Measurements from ENCODE around the gene PLEKHA8. TPM values are rescaled to one million over a fixed set of nuclear protein-coding genes. Genes with fewer than 3 reads are reported as not detected.

Gene PLEKHA8
- total RNA-seq, 6 experiments from 2014 or later, result 2.7 to 8.1 (median 4.4) TPM

DNA sequence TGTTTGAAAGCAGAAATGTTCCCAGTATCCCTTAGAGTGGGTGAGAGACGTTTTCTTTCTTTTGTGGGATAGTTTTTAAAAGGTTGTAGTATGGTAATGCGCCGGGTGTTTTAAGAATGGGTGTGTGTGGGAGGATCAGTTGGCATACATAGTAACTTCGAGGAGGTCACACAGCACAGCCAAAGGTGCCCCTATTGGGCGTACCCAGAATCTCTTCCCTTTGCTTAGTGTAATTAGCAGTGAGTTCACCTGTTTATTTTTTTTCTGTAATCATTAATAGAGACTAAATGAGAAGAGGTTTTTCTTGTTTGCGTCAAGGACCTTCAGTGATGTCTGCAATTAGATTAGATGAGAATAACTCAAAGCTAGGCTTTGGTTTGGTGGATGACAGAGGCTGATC, 1.5 kb downstream of the PLEKHA8 start:
- intact Hi-C loops (cut with DNase I), result no loop called here

DNA sequence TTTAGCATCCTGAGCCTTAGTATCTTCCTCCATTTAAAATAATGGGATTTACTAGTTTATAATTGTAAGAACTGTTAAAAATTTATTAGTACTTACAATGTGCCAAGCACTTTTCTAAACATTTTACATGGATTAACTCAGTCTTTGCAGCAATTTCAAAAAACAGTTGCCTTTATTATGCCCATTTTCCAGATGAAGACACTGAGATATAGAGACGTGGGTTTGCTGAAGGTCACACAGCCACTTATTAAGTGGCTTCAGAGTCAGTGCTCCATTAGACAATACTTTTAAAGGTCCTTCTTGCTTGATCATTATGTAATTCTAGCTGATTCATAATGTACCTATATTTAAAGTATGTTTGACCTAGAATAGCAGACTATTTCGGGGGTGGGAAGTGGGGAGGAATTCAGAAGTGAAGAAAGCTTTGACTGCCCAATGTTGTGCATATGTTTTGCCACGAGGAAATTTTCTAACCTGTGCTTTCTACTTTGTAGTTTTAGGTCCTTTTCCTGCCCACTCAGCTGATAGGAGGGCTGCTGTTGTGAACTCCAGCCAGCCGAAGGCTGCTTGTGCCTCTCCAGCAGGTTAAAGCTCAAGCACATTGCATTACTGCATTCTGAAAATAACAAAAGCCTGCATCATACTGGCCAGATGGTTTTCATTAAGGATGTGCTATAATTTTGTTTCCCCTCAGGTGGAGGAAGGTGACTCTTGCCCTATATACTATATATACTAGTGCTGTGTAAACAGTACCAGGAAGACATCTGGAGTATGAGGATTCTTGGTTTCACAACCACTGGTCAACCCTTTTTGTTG, 4.3 kb downstream of the PLEKHA8 start:
- Histone ChIP-seq H3K9me3 (no peaks in the 10 kb centered on the region), H3K4me3 (no peak overlapping the region), H3K27me3 (no peaks in the 10 kb centered on the region), H3K27ac (no peak overlapping the region), H3K36me3 (no peaks in the 10 kb centered on the region), H3K4me1 (peaks cover 0 to 17% (median 5%) of the 10 kb centered on the region in 4 donors)
- WGBS (ENCODE audit: insufficient coverage, low coverage, low lambda C conversion rate, missing lambda C conversion rate), result 53% methylated on average over 4 of the region's 4 CpGs
- DNase-seq (no peak), ATAC-seq (no peak)
- intact Hi-C loops (cut with DNase I), result no loop called here
- no peak for TF ChIP-seq POLR2A (IDR thresholded peaks at IDR 0.05)

More for the DNA sequence above, 1.5 kb downstream of the PLEKHA8 start:
- Histone ChIP-seq H3K4me1 (peaks cover 0 to 30% (median 4%) of the 10 kb centered on the region in 4 donors), H3K36me3 (no peaks in the 10 kb centered on the region), H3K27ac (peak overlapping the region in 1 of 3 donors; percentile 89), H3K27me3 (no peaks in the 10 kb centered on the region), H3K9me3 (no peaks in the 10 kb centered on the region), H3K4me3 (peak overlapping the region; percentile 86 to 94 (median 88))
- 19% methylated on average over 6 of the region's 6 CpGs for WGBS (ENCODE audit: insufficient coverage, low coverage, low lambda C conversion rate, missing lambda C conversion rate)
- peak in 1 of 4 donors; percentile 18 for ATAC-seq
- no peak for TF ChIP-seq CTCF (IDR thresholded peaks at IDR 0.05)
- no peak for TF ChIP-seq POLR2A (IDR thresholded peaks at IDR 0.05)
- DNase-seq, result no peak

DNA sequence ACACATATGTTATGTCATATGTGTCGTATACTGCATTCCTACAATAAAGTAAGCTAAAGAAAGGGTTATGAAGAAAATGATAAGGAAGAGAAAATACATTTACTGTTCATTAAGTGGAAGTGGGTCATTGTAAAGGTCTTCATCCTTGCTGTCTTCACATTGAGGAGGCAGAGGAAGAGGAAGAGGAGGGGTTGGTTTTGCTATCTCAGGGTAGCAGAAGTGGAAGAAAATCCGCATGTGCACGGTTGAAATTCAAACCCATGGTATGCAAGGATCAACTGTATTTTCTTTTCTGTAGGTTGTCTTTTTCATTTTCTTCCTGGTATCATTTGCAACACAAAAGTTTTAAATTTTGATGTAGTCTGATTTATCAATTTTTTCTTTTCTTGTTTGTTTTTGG, 6.3 kb downstream of the PLEKHA8 start:
- DNase-seq (no peak), ATAC-seq (no peak)
- Histone ChIP-seq H3K4me3 (no peak overlapping the region), H3K9me3 (no peaks in the 10 kb centered on the region), H3K27ac (no peak overlapping the region), H3K36me3 (no peaks in the 10 kb centered on the region), H3K4me1 (peaks cover 0 to 10% (median 3%) of the 10 kb centered on the region in 4 donors), H3K27me3 (no peaks in the 10 kb centered on the region)
- 64% methylated on average over 3 of the region's 3 CpGs for WGBS (ENCODE audit: insufficient coverage, low coverage, low lambda C conversion rate, missing lambda C conversion rate)
- no peak for TF ChIP-seq CTCF (IDR thresholded peaks at IDR 0.05)
- TF ChIP-seq POLR2A (IDR thresholded peaks at IDR 0.05), result no peak
- intact Hi-C loops (cut with DNase I), result no loop called here

DNA sequence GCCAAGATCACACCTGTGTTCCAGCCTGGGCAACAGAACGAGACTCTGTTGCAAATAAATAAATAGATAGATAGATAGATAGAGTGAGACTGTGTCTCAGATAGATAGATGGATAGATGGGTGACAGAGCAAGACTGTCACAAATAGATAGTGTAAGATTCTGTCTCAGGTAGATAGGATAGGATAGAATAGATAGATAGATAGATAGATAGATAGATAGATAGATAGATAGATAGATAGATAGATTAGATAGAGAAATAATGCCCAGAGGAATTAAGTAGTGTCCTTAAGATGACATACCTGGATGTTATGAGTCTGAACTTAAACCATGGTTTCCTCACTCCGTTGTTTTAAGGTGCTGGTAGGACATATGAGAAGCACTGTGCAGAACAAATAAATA, 8.0 kb downstream of the PLEKHA8 start:
- H3K27ac ChIP-seq, result no peak overlapping the region
- DNase-seq (no peak), ATAC-seq (no peak)
- intact Hi-C loops (cut with DNase I), result no loop called here
- no peak overlapping the region for H3K4me3 ChIP-seq
- WGBS (ENCODE audit: insufficient coverage, low coverage, low lambda C conversion rate, missing lambda C conversion rate), result 26% methylated on average over 2 of the region's 2 CpGs
- TF ChIP-seq CTCF (IDR thresholded peaks at IDR 0.05) (no peak), POLR2A (IDR thresholded peaks at IDR 0.05) (no peak)
- no peaks in the 10 kb centered on the region for H3K36me3 ChIP-seq
- H3K9me3 ChIP-seq, result no peaks in the 10 kb centered on the region
- H3K27me3 ChIP-seq, result no peaks in the 10 kb centered on the region
- H3K4me1 ChIP-seq, result peaks cover 0 to 7% (median 2%) of the 10 kb centered on the region in 4 donors

GRCh38 chr7:30038196-30038980, 10.2 kb downstream of the PLEKHA8 start:
- Histone ChIP-seq H3K4me1 (peaks cover 0 to 7% (median 2%) of the 10 kb centered on the region in 4 donors), H3K36me3 (no peaks in the 10 kb centered on the region), H3K4me3 (no peak overlapping the region), H3K9me3 (no peaks in the 10 kb centered on the region), H3K27ac (no peak overlapping the region), H3K27me3 (no peaks in the 10 kb centered on the region)
- ATAC-seq, result no peak
- intact Hi-C loops (cut with DNase I), result no loop called here
- 65% methylated on average over 3 of the region's 3 CpGs for WGBS (ENCODE audit: insufficient coverage, low coverage, low lambda C conversion rate, missing lambda C conversion rate)
- TF ChIP-seq CTCF (IDR thresholded peaks at IDR 0.05) (no peak), POLR2A (IDR thresholded peaks at IDR 0.05) (no peak)
- no peak for DNase-seq

Measured in right lobe of liver (tissue), 6 donors.